Measurements from ENCODE around the gene IGSF3. TPM values are rescaled to one million over a fixed set of nuclear protein-coding genes. Genes with fewer than 3 reads are reported as not detected.
"Not testable (repeated sequence)": the region's sequence is repeated elsewhere in the genome, so short reads cannot be mapped to it uniquely, and the experiment has no call there.

IGSF3 gene
- total RNA-seq, 1 donor from 2014 or later: 27.2 TPM

GRCh38 chr1:116579259-116579875 is 88.2 kb downstream of the IGSF3 start:
- no peak for DNase-seq (ENCODE audit: low read depth in 2 of 2)

GRCh38 chr1:116578581-116578980 is 89.0 kb downstream of the IGSF3 start:
- DNase-seq (ENCODE audit: low read depth in 2 of 2): no peak

- no peak for DNase-seq (ENCODE audit: low read depth in 2 of 2)
Measured at GRCh38 chr1:116577759-116578314, 89.7 kb downstream of the IGSF3 start.

GRCh38 chr1:116574581-116575291 is 92.8 kb downstream of the IGSF3 start:
- peak; percentile 76 for DNase-seq (ENCODE audit: low read depth in 2 of 2)

GRCh38 chr1:116573431-116574095 is 94.0 kb downstream of the IGSF3 start:
- DNase-seq (ENCODE audit: low read depth in 2 of 2): no peak

GRCh38 chr1:116572771-116573430 is 94.6 kb downstream of the IGSF3 start:
- DNase-seq (ENCODE audit: low read depth in 2 of 2): no peak

- no peak for DNase-seq (ENCODE audit: low read depth in 2 of 2)
Measured at GRCh38 chr1:116572099-116572498, 95.4 kb downstream of the IGSF3 start.

GRCh38 chr1:116571215-116571919 is 96.2 kb downstream of the IGSF3 start:
- DNase-seq (ENCODE audit: low read depth in 2 of 2): peak in 1 of 2 donors; percentile 7

- DNase-seq (ENCODE audit: low read depth in 2 of 2): peak; percentile 86 to 90
Measured at GRCh38 chr1:116570358-116571214, 96.9 kb downstream of the IGSF3 start, which contains the start of gene CD58. TSS of gene CD58 (minus strand) at chr1:116571026. CDS start at chr1:116570972, 54 bp downstream.

- DNase-seq (ENCODE audit: low read depth in 2 of 2): peak; percentile 44 to 61
Measured at GRCh38 chr1:116569776-116570357, 97.7 kb downstream of the IGSF3 start.

- no peak for DNase-seq (ENCODE audit: low read depth in 2 of 2)
Measured at GRCh38 chr1:116569381-116569670, 98.2 kb downstream of the IGSF3 start.

- no peak for DNase-seq (ENCODE audit: low read depth in 2 of 2)
Measured at GRCh38 chr1:116568662-116569380, 98.7 kb downstream of the IGSF3 start.

- DNase-seq (ENCODE audit: low read depth in 2 of 2): no peak
Measured at GRCh38 chr1:116567790-116568661, 99.5 kb downstream of the IGSF3 start.

- DNase-seq (ENCODE audit: low read depth in 2 of 2): no peak
Measured at GRCh38 chr1:116565222-116565621, 102.3 kb downstream of the IGSF3 start.

GRCh38 chr1:116564426-116564825 is 103.1 kb downstream of the IGSF3 start:
- no peak for DNase-seq (ENCODE audit: low read depth in 2 of 2)

GRCh38 chr1:116562465-116562864 is 105.1 kb downstream of the IGSF3 start:
- DNase-seq (ENCODE audit: low read depth in 2 of 2): not testable (repeated sequence)

- DNase-seq (ENCODE audit: low read depth in 2 of 2): no peak
Measured at GRCh38 chr1:116561563-116561962, 106.0 kb downstream of the IGSF3 start.

All from lung microvascular endothelial cell (primary cell).